Measurements from ENCODE around the gene GRWD1. TPM values are rescaled to one million over a fixed set of nuclear protein-coding genes. Genes with fewer than 3 reads are reported as not detected.
A peak's percentile ranks its signal among the peaks of the same experiment; 100 is the strongest.

GRWD1 gene
- total and polyA plus RNA-seq, 5 donors from 2014 or later, result 29.0 to 52.9 (median 35.5) TPM

- peak in 1 of 2 donors; percentile 10 for ATAC-seq (ENCODE audit: low read depth in 2 of 2)
- H3K9me3 Mint-ChIP-seq, result peaks cover 0 to 5% (median 0%) of the 10 kb centered on the region in 7 donors
- H3K36me3 Mint-ChIP-seq, result no peaks in the 10 kb centered on the region
- H3K4me3 ChIP-seq (ENCODE audit: low read depth, low read length), result no peak overlapping the region
- H3K36me3 ChIP-seq (ENCODE audit: control insufficient read depth, insufficient read depth, low read length), result no peaks in the 10 kb centered on the region
- peaks cover 24% of the 10 kb centered on the region for H3K4me1 ChIP-seq (ENCODE audit: control insufficient read depth, insufficient read depth, low read length, poor library complexity, severe bottlenecking)
- peaks cover 41% of the 10 kb centered on the region for H3K27me3 Mint-ChIP-seq
- peak overlapping the region in 1 of 3 donors; percentile 49 for H3K27ac Mint-ChIP-seq
- peak overlapping the region; percentile 43 to 72 (median 62) for H3K4me3 Mint-ChIP-seq
- peak in 2 of 3 donors; percentile 34 for DNase-seq
- H3K9me3 ChIP-seq (ENCODE audit: control insufficient read depth in 2 of 2, low read length in 2 of 2), result no peaks in the 10 kb centered on the region
- peaks cover 12 to 43% (median 25%) of the 10 kb centered on the region in 4 donors for H3K4me1 Mint-ChIP-seq
- H3K27me3 ChIP-seq (ENCODE audit: control insufficient read depth, insufficient read depth, low read length), result peaks cover 2% of the 10 kb centered on the region
- no peak overlapping the region for H3K27ac ChIP-seq (ENCODE audit: insufficient read depth, low read length, poor library complexity, severe bottlenecking)
Measured at GRCh38 chr19:48400018-48400742, 45.6 kb upstream of the GRWD1 start.

- no peak for DNase-seq
- Histone ChIP-seq H3K9me3 (ENCODE audit: control insufficient read depth in 2 of 2, low read length in 2 of 2) (no peaks in the 10 kb centered on the region), H3K27me3 (ENCODE audit: control insufficient read depth, insufficient read depth, low read length) (no peaks in the 10 kb centered on the region), H3K36me3 (ENCODE audit: control insufficient read depth, insufficient read depth, low read length) (no peaks in the 10 kb centered on the region), H3K4me1 (ENCODE audit: control insufficient read depth, insufficient read depth, low read length, poor library complexity, severe bottlenecking) (peaks cover 16% of the 10 kb centered on the region), H3K27ac (ENCODE audit: insufficient read depth, low read length, poor library complexity, severe bottlenecking) (no peak overlapping the region), H3K4me3 (ENCODE audit: low read depth, low read length) (no peak overlapping the region)
- H3K36me3 Mint-ChIP-seq, result no peaks in the 10 kb centered on the region
- peaks cover 0 to 5% (median 0%) of the 10 kb centered on the region in 7 donors for H3K9me3 Mint-ChIP-seq
- H3K27me3 Mint-ChIP-seq, result peaks cover 36% of the 10 kb centered on the region
- peaks cover 12 to 36% (median 21%) of the 10 kb centered on the region in 4 donors for H3K4me1 Mint-ChIP-seq
- peak overlapping the region in 1 of 4 donors; percentile 56 for H3K4me3 Mint-ChIP-seq
- ATAC-seq (ENCODE audit: low read depth in 2 of 2), result no peak
- peak overlapping the region in 2 of 3 donors; percentile 28 to 70 for H3K27ac Mint-ChIP-seq
Measured at GRCh38 chr19:48401287-48401686, 44.5 kb upstream of the GRWD1 start.

GRCh38 chr19:48403606-48404005 lies 42.2 kb upstream of the GRWD1 start:
- Mint-ChIP-seq H3K4me1 (peaks cover 2 to 31% (median 14%) of the 10 kb centered on the region in 4 donors), H3K27me3 (peaks cover 42% of the 10 kb centered on the region), H3K27ac (no peak overlapping the region), H3K36me3 (no peaks in the 10 kb centered on the region), H3K9me3 (peaks cover 0 to 3% (median 0%) of the 10 kb centered on the region in 7 donors), H3K4me3 (peak overlapping the region in 2 of 4 donors; percentile 36 to 53)
- H3K9me3 ChIP-seq (ENCODE audit: control insufficient read depth in 2 of 2, low read length in 2 of 2), result no peaks in the 10 kb centered on the region
- H3K4me1 ChIP-seq (ENCODE audit: control insufficient read depth, insufficient read depth, low read length, poor library complexity, severe bottlenecking), result peaks cover 3% of the 10 kb centered on the region
- H3K4me3 ChIP-seq (ENCODE audit: low read depth, low read length), result no peak overlapping the region
- no peaks in the 10 kb centered on the region for H3K27me3 ChIP-seq (ENCODE audit: control insufficient read depth, insufficient read depth, low read length)
- no peaks in the 10 kb centered on the region for H3K36me3 ChIP-seq (ENCODE audit: control insufficient read depth, insufficient read depth, low read length)
- DNase-seq (peak in 2 of 3 donors; percentile 43 to 71), ATAC-seq (ENCODE audit: low read depth in 2 of 2) (peak; percentile 55 to 56)
- no peak overlapping the region for H3K27ac ChIP-seq (ENCODE audit: insufficient read depth, low read length, poor library complexity, severe bottlenecking)

DNA sequence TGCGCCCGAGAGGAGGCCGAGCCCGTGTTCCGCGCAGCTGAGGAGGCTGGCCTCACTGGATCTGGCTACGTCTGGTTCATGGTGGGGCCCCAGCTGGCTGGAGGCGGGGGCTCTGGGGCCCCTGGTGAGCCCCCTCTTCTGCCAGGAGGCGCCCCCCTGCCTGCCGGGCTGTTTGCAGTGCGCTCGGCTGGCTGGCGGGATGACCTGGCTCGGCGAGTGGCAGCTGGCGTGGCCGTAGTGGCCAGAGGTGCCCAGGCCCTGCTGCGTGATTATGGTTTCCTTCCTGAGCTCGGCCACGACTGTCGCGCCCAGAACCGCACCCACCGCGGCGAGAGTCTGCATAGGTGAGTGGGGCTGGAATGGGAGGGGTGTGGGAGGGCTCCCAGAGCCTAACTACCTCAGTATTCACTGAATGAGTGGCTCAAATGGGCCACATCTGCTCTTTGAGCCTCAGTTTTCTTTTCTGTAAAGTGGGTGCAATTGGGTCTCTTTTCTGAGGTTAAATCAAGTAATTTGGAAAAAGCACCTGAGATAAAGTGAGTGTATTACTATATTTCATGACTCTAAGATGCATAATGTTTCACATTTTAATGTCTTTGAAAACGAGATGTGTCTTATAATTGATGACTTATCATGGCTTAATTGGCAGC lies 40.6 kb upstream of the GRWD1 start:
- Histone ChIP-seq H3K27ac (ENCODE audit: insufficient read depth, low read length, poor library complexity, severe bottlenecking) (no peak overlapping the region), H3K9me3 (ENCODE audit: control insufficient read depth in 2 of 2, low read length in 2 of 2) (no peaks in the 10 kb centered on the region), H3K4me1 (ENCODE audit: control insufficient read depth, insufficient read depth, low read length, poor library complexity, severe bottlenecking) (no peaks in the 10 kb centered on the region), H3K36me3 (ENCODE audit: control insufficient read depth, insufficient read depth, low read length) (no peaks in the 10 kb centered on the region), H3K27me3 (ENCODE audit: control insufficient read depth, insufficient read depth, low read length) (no peaks in the 10 kb centered on the region), H3K4me3 (ENCODE audit: low read depth, low read length) (no peak overlapping the region)
- Mint-ChIP-seq H3K27me3 (peaks cover 35% of the 10 kb centered on the region), H3K4me3 (no peak overlapping the region), H3K9me3 (peaks cover 0 to 2% (median 0%) of the 10 kb centered on the region in 7 donors), H3K36me3 (no peaks in the 10 kb centered on the region), H3K27ac (no peak overlapping the region), H3K4me1 (peaks cover 0 to 17% (median 9%) of the 10 kb centered on the region in 4 donors)
- no peak for ATAC-seq (ENCODE audit: low read depth in 2 of 2)
- DNase-seq, result no peak

- Histone ChIP-seq H3K36me3 (ENCODE audit: control insufficient read depth, insufficient read depth, low read length) (no peaks in the 10 kb centered on the region), H3K4me3 (ENCODE audit: low read depth, low read length) (no peak overlapping the region), H3K27ac (ENCODE audit: insufficient read depth, low read length, poor library complexity, severe bottlenecking) (no peak overlapping the region), H3K9me3 (ENCODE audit: control insufficient read depth in 2 of 2, low read length in 2 of 2) (no peaks in the 10 kb centered on the region), H3K4me1 (ENCODE audit: control insufficient read depth, insufficient read depth, low read length, poor library complexity, severe bottlenecking) (no peaks in the 10 kb centered on the region), H3K27me3 (ENCODE audit: control insufficient read depth, insufficient read depth, low read length) (no peaks in the 10 kb centered on the region)
- Mint-ChIP-seq H3K9me3 (peaks cover 0 to 2% (median 0%) of the 10 kb centered on the region in 7 donors), H3K4me3 (no peak overlapping the region), H3K36me3 (no peaks in the 10 kb centered on the region), H3K4me1 (peaks cover 0 to 12% (median 7%) of the 10 kb centered on the region in 4 donors), H3K27me3 (peaks cover 40% of the 10 kb centered on the region), H3K27ac (peak overlapping the region in 1 of 3 donors; percentile 58)
- ATAC-seq (ENCODE audit: low read depth in 2 of 2) (no peak), DNase-seq (no peak)
Measured at GRCh38 chr19:48405850-48406249, 39.9 kb upstream of the GRWD1 start.

DNA sequence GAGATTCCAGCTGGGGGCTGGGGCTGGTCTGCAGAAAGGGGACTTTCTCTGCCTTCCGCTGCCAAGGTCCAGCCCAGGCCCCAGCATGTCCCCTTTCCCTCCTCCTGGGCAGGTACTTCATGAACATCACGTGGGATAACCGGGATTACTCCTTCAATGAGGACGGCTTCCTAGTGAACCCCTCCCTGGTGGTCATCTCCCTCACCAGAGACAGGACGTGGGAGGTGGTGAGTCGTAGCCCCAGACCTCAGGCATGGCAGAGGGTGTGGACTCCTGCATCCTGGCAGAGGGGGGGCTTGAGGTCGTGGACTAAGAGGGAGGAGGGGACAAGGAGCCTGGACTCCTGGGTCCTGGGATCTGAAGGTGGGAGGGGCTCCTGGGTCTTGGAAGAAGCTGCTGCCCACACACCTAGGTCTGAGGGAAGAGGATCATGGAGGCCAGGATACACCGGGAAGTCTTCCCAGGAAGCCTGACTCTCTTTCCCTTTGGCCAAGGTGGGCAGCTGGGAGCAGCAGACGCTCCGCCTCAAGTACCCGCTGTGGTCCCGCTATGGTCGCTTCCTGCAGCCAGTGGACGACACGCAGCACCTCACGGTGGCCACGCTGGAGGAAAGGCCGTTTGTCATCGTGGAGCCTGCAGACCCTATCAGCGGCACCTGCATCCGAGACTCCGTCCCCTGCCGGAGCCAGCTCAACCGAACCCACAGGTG lies 31.8 kb upstream of the GRWD1 start:
- ATAC-seq (ENCODE audit: low read depth in 2 of 2) (no peak), DNase-seq (no peak)
- no peak overlapping the region for H3K27ac Mint-ChIP-seq
- H3K4me3 ChIP-seq (ENCODE audit: low read depth, low read length), result no peak overlapping the region
- no peak overlapping the region for H3K27ac ChIP-seq (ENCODE audit: insufficient read depth, low read length, poor library complexity, severe bottlenecking)
- H3K4me1 ChIP-seq (ENCODE audit: control insufficient read depth, insufficient read depth, low read length, poor library complexity, severe bottlenecking), result peaks cover 17% of the 10 kb centered on the region
- H3K4me3 Mint-ChIP-seq, result peak overlapping the region in 3 of 4 donors; percentile 32 to 84 (median 59)
- H3K9me3 Mint-ChIP-seq, result peaks cover 0 to 1% (median 0%) of the 10 kb centered on the region in 7 donors
- no peaks in the 10 kb centered on the region for H3K9me3 ChIP-seq (ENCODE audit: control insufficient read depth in 2 of 2, low read length in 2 of 2)
- no peaks in the 10 kb centered on the region for H3K36me3 Mint-ChIP-seq
- H3K27me3 ChIP-seq (ENCODE audit: control insufficient read depth, insufficient read depth, low read length), result no peaks in the 10 kb centered on the region
- H3K36me3 ChIP-seq (ENCODE audit: control insufficient read depth, insufficient read depth, low read length), result no peaks in the 10 kb centered on the region
- peaks cover 0 to 30% (median 15%) of the 10 kb centered on the region in 4 donors for H3K4me1 Mint-ChIP-seq
- peaks cover 40% of the 10 kb centered on the region for H3K27me3 Mint-ChIP-seq

DNA sequence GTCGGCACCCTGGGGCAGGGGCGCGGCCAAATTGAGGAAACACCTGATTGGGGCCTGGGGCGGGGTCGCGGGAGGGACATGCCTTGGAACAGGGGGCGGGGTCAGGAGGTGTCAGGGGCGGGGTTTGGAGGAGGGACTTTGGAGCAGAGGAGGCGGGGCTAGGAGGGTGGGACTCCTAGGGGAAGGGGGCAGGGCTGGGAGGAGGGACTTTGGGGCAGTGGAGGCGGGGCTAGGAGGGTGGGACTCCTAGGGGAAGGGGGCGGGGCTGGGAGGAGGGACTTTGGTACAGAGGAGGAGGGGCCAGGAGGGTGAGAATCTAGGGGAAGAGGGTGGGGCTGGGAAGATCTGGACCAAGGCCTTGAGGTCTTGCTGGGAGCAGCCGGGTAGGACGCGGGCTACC lies 30.4 kb upstream of the GRWD1 start:
- Histone ChIP-seq H3K4me1 (ENCODE audit: control insufficient read depth, insufficient read depth, low read length, poor library complexity, severe bottlenecking) (peaks cover 17% of the 10 kb centered on the region), H3K9me3 (ENCODE audit: control insufficient read depth in 2 of 2, low read length in 2 of 2) (no peaks in the 10 kb centered on the region), H3K27ac (ENCODE audit: insufficient read depth, low read length, poor library complexity, severe bottlenecking) (no peak overlapping the region), H3K4me3 (ENCODE audit: low read depth, low read length) (no peak overlapping the region), H3K36me3 (ENCODE audit: control insufficient read depth, insufficient read depth, low read length) (no peaks in the 10 kb centered on the region), H3K27me3 (ENCODE audit: control insufficient read depth, insufficient read depth, low read length) (no peaks in the 10 kb centered on the region)
- ATAC-seq (ENCODE audit: low read depth in 2 of 2) (peak; percentile 50 to 55), DNase-seq (peak; percentile 32 to 84 (median 56))
- H3K4me3 Mint-ChIP-seq, result peak overlapping the region in 2 of 4 donors; percentile 28 to 81
- H3K27me3 Mint-ChIP-seq, result peaks cover 44% of the 10 kb centered on the region
- no peak overlapping the region for H3K27ac Mint-ChIP-seq
- peaks cover 0 to 1% (median 0%) of the 10 kb centered on the region in 7 donors for H3K9me3 Mint-ChIP-seq
- H3K4me1 Mint-ChIP-seq, result peaks cover 0 to 34% (median 18%) of the 10 kb centered on the region in 4 donors
- H3K36me3 Mint-ChIP-seq, result no peaks in the 10 kb centered on the region

Measured in CD4-positive, CD25-positive, alpha-beta regulatory T cell (primary cell).